Tracheal epithelial cell (primary cell): ENCODE results near the gene TRIM62. TPM values are rescaled to one million over a fixed set of nuclear protein-coding genes. Genes with fewer than 3 reads are reported as not detected.

Experiments used
- total RNA-seq: library from RNA; depleted of rRNA; stranded (reverse); fragments of >200 nt; gene quantifications from 2 replicates; pipeline ENCODE4 v1.2.1, GENCODE V29; 2014

The TRIM62 gene
- total RNA-seq, result 1.1 and 1.7 TPM in 2 replicates

GRCh38 chr1:33181921-33182341 is at the start of gene TRIM62:
TSS of gene TRIM62 (minus strand) at chr1:33182043. CDS start at chr1:33181432, 611 bp downstream.

Other genes with a start within 250 kb of the TRIM62 start
- gene RNF19B, start 217.2 kb downstream of the TRIM62 start, total RNA-seq, result 30.3 and 37.1 TPM in 2 replicates
- 225 and 302 TPM in 2 replicates for gene AK2, start 145.2 kb downstream of the TRIM62 start, total RNA-seq
- 3.0 and 4.3 TPM in 2 replicates for gene AZIN2, start 100.9 kb downstream of the TRIM62 start, total RNA-seq
- 0.96 and 1.3 TPM in 2 replicates for gene ZNF362, start 74.4 kb upstream of the TRIM62 start, total RNA-seq
- gene A3GALT2, start 139.1 kb upstream of the TRIM62 start, total RNA-seq, result not detected in 2 replicates
- 38.4 and 70.8 TPM in 2 replicates for gene PHC2, start 249.1 kb upstream of the TRIM62 start, total RNA-seq